DND-41 (cell line): ENCODE data around the gene WDR83.

ENCODE experiments used
- CTCF ChIP-seq: IDR thresholded peaks from 2 replicates; pipeline ENCODE4 v1.5.1; 2012; ENCODE audit warnings: borderline replicate concordance, low read length, moderate library complexity, mild to moderate bottlenecking; ENCODE audit not compliant: poor library complexity, severe bottlenecking; ENCODE audit errors: extremely low read depth
- EZH2 ChIP-seq: IDR thresholded peaks from 3 replicates; pipeline ENCODE4 v1.6.1; 2012; ENCODE audit warnings: borderline replicate concordance, low read depth, mild to moderate bottlenecking, moderate library complexity, low read length, inconsistent platforms; ENCODE audit not compliant: severe bottlenecking

- TF ChIP-seq CTCF (no peak), EZH2 (no peak)
These were observed 56.2 kb downstream of the WDR83 start for GRCh38 chr19:12722566-12723380.
